NCI-H1417 treated with DMSO at 0.1 percent for 48 hours (cell line): Measurements from ENCODE around the gene ZMYM3.

ENCODE experiments used
- DNase-seq: peaks from one replicate; lab custom pipeline; 2025; lab: John Stamatoyannopoulos, UW

Gene ZMYM3

DNA sequence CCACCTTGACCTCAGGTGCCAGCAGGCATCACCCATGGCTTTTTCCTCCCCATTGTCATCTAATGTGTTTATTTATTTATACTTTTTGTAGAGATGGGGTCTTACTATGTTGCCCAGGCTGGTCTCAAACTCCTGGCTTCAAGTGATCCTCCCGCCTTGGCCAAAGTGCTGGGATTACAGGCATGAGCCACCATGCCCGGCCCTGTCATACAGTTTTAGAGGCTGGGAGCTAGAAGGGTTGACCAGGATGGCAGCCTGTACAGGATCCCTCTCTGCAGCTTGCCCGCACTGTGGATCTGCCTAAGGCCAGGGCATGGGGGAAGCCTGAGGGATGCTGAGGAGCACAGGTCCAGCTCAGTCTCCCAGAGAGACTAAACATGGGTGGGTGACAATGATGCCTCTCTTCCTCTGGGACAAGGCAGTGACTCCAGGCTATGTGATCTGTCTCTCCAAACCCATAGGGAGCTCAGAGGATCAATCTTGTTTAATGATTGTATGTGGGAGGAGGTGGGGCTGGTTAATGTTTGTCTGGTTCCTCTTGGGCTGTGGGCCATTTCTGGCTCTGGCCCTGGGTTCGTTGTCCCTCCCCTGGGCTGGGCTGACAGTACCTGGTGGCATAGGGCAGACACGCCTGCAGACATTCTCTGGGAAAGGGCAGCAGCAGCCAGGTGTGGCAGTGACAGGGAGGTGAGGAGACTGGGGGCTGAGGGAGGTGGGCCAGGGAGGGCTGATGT is 39.2 kb downstream of the ZMYM3 start:
- DNase-seq = no peak

DNA sequence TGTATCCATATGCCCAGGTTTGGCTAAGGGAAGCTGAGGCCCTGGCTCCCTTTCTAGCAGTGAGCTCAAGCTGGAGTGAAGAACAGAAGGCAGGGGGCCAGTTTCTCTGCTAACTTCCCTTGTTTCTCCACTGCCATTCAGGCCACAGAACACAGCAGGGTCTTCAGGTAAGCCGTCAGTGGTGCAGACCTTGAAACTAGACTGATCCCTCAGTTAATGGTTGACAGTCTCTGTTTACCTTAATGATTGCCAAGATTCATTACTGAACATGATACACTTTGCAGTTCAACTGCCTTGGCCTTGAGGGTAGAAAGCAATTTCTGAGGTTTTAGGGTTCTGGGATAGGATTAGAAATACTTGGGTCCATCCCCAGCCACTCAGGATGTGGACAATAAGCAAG is 39.8 kb downstream of the ZMYM3 start:
- no peak for DNase-seq

DNA sequence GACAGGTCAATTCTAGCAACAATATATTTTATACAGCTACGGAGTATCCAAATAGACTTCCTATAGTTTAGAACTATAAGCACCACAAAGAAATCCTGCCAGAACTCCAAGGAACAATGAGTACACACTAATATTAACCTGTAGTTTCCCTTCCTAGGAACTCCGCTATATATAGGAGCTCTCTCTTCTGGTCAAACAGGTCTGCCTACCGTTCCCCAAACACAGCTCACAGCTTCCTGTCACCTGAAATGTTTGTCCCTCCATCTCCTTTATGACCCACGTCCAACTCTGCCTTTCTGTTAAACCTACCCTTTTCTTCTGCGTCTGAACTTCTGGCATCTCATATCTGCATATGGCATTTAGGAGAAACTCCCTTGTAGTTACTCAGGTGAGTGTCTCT is 41.4 kb downstream of the ZMYM3 start:
- no peak for DNase-seq

DNA sequence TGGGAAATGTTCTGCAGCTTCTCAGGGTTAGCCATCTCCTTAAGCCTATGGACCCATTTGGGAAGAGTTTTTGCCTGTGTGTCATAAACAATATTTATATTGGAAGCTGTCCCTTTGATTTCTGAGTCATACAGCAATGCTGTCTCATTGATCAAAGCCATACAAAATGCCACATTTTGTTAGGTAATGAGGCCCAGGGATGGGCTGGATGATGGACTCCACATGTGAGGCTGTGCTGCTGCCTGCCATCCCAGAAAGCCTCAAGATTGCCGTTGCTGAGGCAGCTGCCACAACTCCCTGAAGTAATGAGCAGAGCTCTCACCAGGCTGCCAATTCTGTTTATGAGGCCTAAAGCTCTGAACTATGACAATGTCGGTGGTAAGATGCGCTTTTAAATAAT is 43.1 kb downstream of the ZMYM3 start:
- no peak for DNase-seq

DNA sequence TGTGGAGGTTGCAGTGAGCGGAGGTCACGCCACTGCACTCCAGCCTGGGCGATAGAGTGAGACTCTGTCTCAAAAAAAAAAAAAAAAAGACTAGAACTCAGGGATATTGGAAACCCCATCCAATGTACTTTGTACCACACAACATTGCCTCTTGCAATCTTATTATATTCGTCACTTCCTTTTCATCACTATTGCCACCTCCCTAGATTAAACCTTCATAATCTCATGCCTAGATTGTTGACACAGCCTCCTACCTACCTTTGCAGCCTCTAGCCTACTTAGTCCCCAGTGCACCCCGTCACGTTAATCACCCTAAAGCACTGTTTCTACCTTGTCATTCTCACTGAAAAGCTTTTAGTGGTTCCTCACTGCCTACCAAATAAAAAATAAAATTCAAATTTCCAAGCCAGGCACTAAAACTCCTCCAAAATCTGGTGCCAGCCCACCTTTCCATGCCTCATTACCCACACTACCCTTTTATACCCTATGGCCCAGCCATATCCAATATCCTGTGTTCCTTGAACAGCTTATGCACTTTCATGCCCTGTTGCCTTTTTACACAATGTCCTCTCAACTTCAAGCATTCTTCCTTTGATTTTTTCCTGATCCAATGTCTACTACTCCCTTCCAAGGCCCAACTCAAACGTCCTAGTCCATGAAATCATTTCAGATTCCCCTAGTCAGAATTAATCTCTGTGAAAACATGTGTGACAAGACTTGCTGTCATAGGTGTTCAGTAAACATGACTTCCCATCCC is 54.5 kb downstream of the ZMYM3 start:
- DNase-seq = no peak

DNA sequence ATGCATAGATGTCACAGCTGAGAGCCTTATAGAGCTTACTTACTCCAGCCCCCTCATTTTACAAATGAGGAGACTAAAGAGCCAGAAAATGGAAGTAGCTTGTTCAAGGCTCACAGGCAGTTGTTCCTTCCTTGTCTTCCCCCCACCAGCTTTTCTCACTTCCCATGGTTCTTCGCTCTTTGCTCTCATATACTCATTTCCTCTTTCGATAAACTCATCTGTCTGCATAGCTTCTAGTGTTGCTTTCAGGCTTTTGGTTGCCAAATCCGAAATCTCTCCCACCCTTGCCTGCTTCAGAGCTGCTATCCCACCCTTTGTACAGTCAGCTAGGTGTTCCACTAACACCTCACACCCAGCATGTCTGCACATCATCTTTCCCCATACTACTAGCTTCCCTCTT is 55.9 kb downstream of the ZMYM3 start:
- no peak for DNase-seq

DNA sequence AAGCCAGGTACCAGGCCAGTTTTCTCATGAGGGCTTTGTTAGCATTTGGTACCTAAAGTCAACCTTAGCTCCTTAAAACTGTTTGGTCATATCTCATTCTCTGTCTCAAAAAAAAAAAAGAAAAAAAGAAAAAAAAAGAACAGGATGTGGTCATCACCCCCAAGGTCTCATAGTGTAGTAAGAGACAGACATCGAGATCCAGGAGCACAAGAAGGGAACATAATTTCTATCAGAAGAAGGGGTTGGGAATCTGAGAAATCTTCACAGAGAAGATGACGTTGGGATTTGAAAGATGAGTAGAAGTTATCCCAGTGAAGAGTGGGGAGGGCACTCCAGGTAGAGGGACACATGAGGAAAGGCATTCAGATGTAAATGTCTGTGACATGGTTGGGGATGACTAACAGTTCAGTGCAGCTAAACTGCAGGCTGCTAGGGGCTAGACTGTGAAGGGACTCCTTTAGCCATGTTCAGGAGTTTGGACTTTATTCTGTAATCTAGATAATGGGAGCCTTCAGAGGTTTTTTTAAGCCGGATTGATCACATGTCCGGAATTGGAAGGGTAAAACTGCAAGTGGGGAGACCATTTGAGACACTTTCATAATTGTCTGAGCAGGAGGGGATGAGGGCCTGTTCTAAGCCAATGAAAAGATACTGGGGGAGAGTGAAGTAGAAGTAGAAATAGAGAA is 57.8 kb downstream of the ZMYM3 start:
- no peak for DNase-seq

DNA sequence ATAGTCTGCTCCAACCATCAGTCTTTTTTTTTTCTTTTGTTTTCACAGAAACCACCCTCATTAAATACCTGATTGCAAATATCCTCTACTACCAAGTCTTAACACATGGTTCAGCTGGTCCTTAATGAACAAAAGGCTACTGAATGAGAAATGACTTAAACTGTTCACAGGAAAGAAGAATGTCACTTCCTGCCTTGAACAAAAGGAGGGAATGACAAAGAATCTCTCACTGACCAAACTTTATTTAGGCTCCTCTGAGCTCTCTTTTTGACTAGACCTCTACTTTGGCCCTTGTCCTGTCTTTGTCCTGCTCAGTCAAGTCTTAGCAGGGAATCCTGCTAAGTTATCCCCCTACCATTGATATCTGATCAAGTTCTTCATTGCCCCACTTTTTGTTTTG is 62.7 kb downstream of the ZMYM3 start:
- no peak for DNase-seq
